B cell (primary cell): ENCODE measurements around the gene MBTPS1. TPM values are rescaled to one million over a fixed set of nuclear protein-coding genes. Genes with fewer than 3 reads are reported as not detected.

Source experiments
- ATAC-seq: fragments of 200-7000 bp; cut with Tn5 transposase; one replicate; pipeline ENCODE4 v1.10.0; 2021; ENCODE audit warnings: low read depth, mild to moderate bottlenecking, moderate number of reproducible peaks, moderate library complexity
- CTCF ChIA-PET: fragments of 350-600 bp; sonication (Branson Sonifier 250); formaldehyde crosslinking; loops from one replicate; lab custom pipeline; 2021; ENCODE audit warnings: antibody characterized with exemption, inconsistent platforms; lab: Charles Lee
- POLR2A ChIA-PET: fragments of 350-600 bp; sonication (Branson Sonifier 250); formaldehyde crosslinking; loops from one replicate; lab custom pipeline; 2021; ENCODE audit warnings: antibody characterized with exemption; lab: Charles Lee
- DNase-seq: peaks from one replicate; pipeline ENCODE4 v3.0.0; 2013
- H2AFZ ChIP-seq: 2 replicates; pipeline ENCODE4 v1.6.1; 2012; ENCODE audit warnings: mild to moderate bottlenecking, low read depth, low read length; ENCODE audit not compliant: insufficient read depth, poor library complexity, severe bottlenecking
- H3K27ac ChIP-seq, 2 donors: 1 replicate in 1 of 2; 2 replicates in 1 of 2; pipeline ENCODE4 v1.5.1; 2012 to 2013; ENCODE audit warnings: low read length in 2 of 2, mild to moderate bottlenecking in 2 of 2, moderate library complexity in 1 of 2
- H3K27me3 ChIP-seq, 4 experiments: fragments of 200-600 bp in 1 of 4; sonication (generic) in 1 of 4; replicated peaks in 1 of 4; 1 replicate in 2 of 4; 2 replicates in 2 of 4; pipeline versions ENCODE4 v1.6.1 to v1.7.0; 2013 to 2016; ENCODE audit warnings: low read length in 3 of 4, mild to moderate bottlenecking in 2 of 4, mixed read lengths in 1 of 4, moderate library complexity in 1 of 4; ENCODE audit not compliant: insufficient read depth in 4 of 4, control insufficient read depth in 3 of 4; ENCODE audit errors: control extremely low read depth in 1 of 4
- H3K36me3 ChIP-seq, 2 experiments: replicated peaks in 1 of 2; 1 replicate in 1 of 2; 2 replicates in 1 of 2; pipeline versions ENCODE4 v1.6.1 to v1.7.1; 2013; ENCODE audit warnings: low read length in 1 of 2; ENCODE audit not compliant: insufficient read depth in 2 of 2, control insufficient read depth in 1 of 2; ENCODE audit errors: control extremely low read depth in 1 of 2, extremely low read depth in 1 of 2
- H3K4me1 ChIP-seq, 2 donors: fragments of 200-600 bp in 1 of 2; sonication (generic) in 1 of 2; 1 replicate in 1 of 2; 2 replicates in 1 of 2; pipeline versions ENCODE4 v1.5.1 to v1.6.1; 2013 to 2017; ENCODE audit warnings: low read length in 2 of 2; ENCODE audit not compliant: control insufficient read depth in 2 of 2, insufficient read depth in 2 of 2
- H3K4me2 ChIP-seq: replicated peaks from 2 replicates; pipeline ENCODE3; 2012; ENCODE audit warnings: mild to moderate bottlenecking, low read depth, low read length; ENCODE audit not compliant: poor library complexity, severe bottlenecking
- H3K4me3 ChIP-seq, 5 experiments: fragments of 200-600 bp in 1 of 5; sonication (generic) in 1 of 5; 1 replicate in 3 of 5; 2 replicates in 2 of 5; pipeline versions ENCODE4 v1.5.1 to v1.7.0; 2011 to 2016; ENCODE audit warnings: low read length in 4 of 5, mild to moderate bottlenecking in 4 of 5, low read depth in 2 of 5, control low read depth in 1 of 5, moderate library complexity in 1 of 5; ENCODE audit not compliant: insufficient read depth in 1 of 5; ENCODE audit errors: control extremely low read depth in 1 of 5, extremely low read depth in 1 of 5
- H3K79me2 ChIP-seq: fragments of 200-600 bp; sonication (generic); one replicate; pipeline ENCODE4 v1.6.0; 2016; ENCODE audit warnings: low read length; ENCODE audit not compliant: control insufficient read depth, insufficient read depth
- H3K9ac ChIP-seq: fragments of 200-600 bp; sonication (generic); 2 replicates; pipeline ENCODE4 v1.6.1; 2017; ENCODE audit warnings: mild to moderate bottlenecking, low read length, moderate library complexity
- H3K9me3 ChIP-seq, 3 donors: one replicate each; pipeline versions ENCODE4 v1.6.1 to v1.7.1; 2013; ENCODE audit warnings: low read length in 2 of 3; ENCODE audit not compliant: control insufficient read depth in 2 of 3, insufficient read depth in 1 of 3; ENCODE audit errors: control extremely low read depth in 1 of 3
- H4K20me1 ChIP-seq: 2 replicates; pipeline ENCODE4 v1.6.0; 2012; ENCODE audit warnings: mild to moderate bottlenecking, low read length; ENCODE audit not compliant: insufficient read depth, control insufficient read depth, poor library complexity, severe bottlenecking
- H3K27ac Mint-ChIP-seq: one replicate; pipeline ENCODE4 v1.8.0; 2021; ENCODE audit warnings: mixed read lengths
- H3K27me3 Mint-ChIP-seq: one replicate; pipeline ENCODE4 v1.8.0; 2021; ENCODE audit warnings: mixed read lengths
- H3K4me1 Mint-ChIP-seq: one replicate; pipeline ENCODE4 v1.8.0; 2021; ENCODE audit warnings: mixed read lengths
- H3K4me3 Mint-ChIP-seq: one replicate; pipeline ENCODE4 v1.8.0; 2021; ENCODE audit warnings: mixed read lengths
- H3K9me3 Mint-ChIP-seq: one replicate; pipeline ENCODE4 v1.8.0; 2022; ENCODE audit warnings: mixed read lengths; ENCODE audit not compliant: insufficient read depth
- EZH2 ChIP-seq: IDR thresholded peaks from 2 replicates; pipeline ENCODE4 v1.6.1; 2012; ENCODE audit warnings: borderline replicate concordance, low read depth, mild to moderate bottlenecking, moderate library complexity, low read length; ENCODE audit not compliant: insufficient read depth, poor library complexity, severe bottlenecking
- WGBS: methylation state at CpG from one replicate; pipeline ENCODE4 v1.1.5; 2013; ENCODE audit warnings: missing lambda C conversion rate; ENCODE audit not compliant: insufficient coverage; 5-methylcytosine and 5-hydroxymethylcytosine counted together
- intact Hi-C: fragments of 100-400 bp; cut with micrococcal nuclease; formaldehyde crosslinking; loops from one replicate; pipeline ENCODE4 v1.10.0; 2022
- polyA plus RNA-seq: library from polyadenylated mRNA; depleted of rRNA; stranded (reverse); fragments of >200 nt; gene quantifications from 2 replicates; pipeline ENCODE4 v1.2.3, GENCODE V29; 2012
- total RNA-seq, 2 donors: library from RNA; stranded (reverse); fragments of 120-200 nt in 1 of 2; gene quantifications; 1 replicate in 1 of 2; 2 replicates in 1 of 2; pipeline versions ENCODE4 v1.2.3 to v1.2.4, GENCODE V29; 2013 to 2022
- TF ChIP-seq, protein P1 (sequence below): fragments of 200-600 bp; IDR thresholded peaks from one replicate; pipeline ENCODE4 v1.8.0; 2022; ENCODE audit warnings: antibody characterized with exemption, mild to moderate bottlenecking

The MBTPS1 gene
- total and polyA plus RNA-seq, 2 donors (not counting 1 experiment from before 2014, with no cell fraction given), result 85.9 to 120 TPM

DNA sequence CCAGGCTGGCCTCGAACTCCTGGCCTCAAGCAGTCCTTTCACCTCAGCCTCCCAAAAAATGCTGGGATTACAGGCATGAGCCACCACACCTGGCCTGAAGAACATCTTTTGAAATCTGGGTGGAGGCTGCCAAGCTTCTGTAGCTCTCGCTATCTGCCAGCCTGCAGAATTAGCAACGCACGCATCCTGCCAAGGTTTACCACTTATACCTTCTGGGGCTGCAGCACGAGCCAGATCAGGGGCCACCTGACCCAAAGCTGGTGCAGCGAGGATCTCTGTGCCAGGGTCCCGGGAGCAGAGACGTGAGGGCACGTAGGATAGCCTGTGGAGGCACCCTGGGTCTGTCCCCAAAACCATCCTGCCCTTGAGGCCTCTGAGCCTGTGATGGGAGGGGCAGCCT, 96.4 kb downstream of the MBTPS1 start:
- no peak for TF ChIP-seq EZH2
- TF ChIP-seq, protein P1, sequence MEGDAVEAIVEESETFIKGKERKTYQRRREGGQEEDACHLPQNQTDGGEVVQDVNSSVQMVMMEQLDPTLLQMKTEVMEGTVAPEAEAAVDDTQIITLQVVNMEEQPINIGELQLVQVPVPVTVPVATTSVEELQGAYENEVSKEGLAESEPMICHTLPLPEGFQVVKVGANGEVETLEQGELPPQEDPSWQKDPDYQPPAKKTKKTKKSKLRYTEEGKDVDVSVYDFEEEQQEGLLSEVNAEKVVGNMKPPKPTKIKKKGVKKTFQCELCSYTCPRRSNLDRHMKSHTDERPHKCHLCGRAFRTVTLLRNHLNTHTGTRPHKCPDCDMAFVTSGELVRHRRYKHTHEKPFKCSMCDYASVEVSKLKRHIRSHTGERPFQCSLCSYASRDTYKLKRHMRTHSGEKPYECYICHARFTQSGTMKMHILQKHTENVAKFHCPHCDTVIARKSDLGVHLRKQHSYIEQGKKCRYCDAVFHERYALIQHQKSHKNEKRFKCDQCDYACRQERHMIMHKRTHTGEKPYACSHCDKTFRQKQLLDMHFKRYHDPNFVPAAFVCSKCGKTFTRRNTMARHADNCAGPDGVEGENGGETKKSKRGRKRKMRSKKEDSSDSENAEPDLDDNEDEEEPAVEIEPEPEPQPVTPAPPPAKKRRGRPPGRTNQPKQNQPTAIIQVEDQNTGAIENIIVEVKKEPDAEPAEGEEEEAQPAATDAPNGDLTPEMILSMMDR, result no peak
- H4K20me1 ChIP-seq, result no peaks in the 10 kb centered on the region
- peaks cover 0 to 3% (median 0%) of the 10 kb centered on the region in 4 experiments for H3K27me3 ChIP-seq
- no peaks in the 10 kb centered on the region for H3K4me1 ChIP-seq
- WGBS, result 95% methylated on average over 9 of the region's 9 CpGs
- H3K4me3 ChIP-seq, result no peak overlapping the region
- CTCF ChIA-PET, result no interaction called here
- peaks cover 0 to 54% (median 8%) of the 10 kb centered on the region in 3 donors for H3K9me3 ChIP-seq
- no peak overlapping the region for H2AFZ ChIP-seq
- no peaks in the 10 kb centered on the region for H3K36me3 ChIP-seq
- ATAC-seq, result no peak
- no peaks in the 10 kb centered on the region for H3K79me2 ChIP-seq
- intact Hi-C loops, result no loop called here
- no peak overlapping the region for H3K9ac ChIP-seq
- Mint-ChIP-seq H3K27ac (no peak overlapping the region), H3K4me3 (no peak overlapping the region), H3K4me1 (no peaks in the 10 kb centered on the region), H3K9me3 (peaks cover 9% of the 10 kb centered on the region), H3K27me3 (no peaks in the 10 kb centered on the region)
- POLR2A ChIA-PET, result no interaction called here
- H3K27ac ChIP-seq, result no peak overlapping the region
- no peak overlapping the region for H3K4me2 ChIP-seq
- DNase-seq, result no peak

DNA sequence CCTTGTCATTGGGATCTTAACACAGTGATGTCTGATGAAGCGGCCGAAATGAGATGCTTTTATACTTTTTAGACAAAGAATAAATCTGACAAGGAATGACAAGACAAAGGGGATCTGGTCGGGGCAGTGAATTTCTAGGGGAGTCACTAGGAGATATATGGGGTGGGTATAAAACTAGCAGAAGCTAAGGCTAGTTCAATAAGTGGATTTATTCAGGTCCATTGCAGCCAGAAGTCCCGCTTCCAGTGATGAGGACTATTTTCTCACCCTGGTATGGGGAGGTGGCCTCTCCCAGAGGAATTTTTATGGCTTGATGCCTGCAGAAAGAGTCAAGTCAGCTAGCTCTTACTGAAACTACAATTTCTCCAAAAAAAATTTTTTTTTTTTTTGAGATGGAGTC, 98.0 kb downstream of the MBTPS1 start:
- POLR2A ChIA-PET, result no interaction called here
- CTCF ChIA-PET, result no interaction called here
- H3K27ac Mint-ChIP-seq, result no peak overlapping the region
- Histone ChIP-seq H2AFZ (no peak overlapping the region), H3K79me2 (no peaks in the 10 kb centered on the region), H3K27ac (no peak overlapping the region), H4K20me1 (no peaks in the 10 kb centered on the region), H3K27me3 (peaks cover 0 to 3% (median 0%) of the 10 kb centered on the region in 4 experiments), H3K9me3 (peaks cover 0 to 67% (median 8%) of the 10 kb centered on the region in 3 donors), H3K9ac (no peak overlapping the region), H3K4me3 (no peak overlapping the region), H3K4me1 (peaks cover 3 to 7% of the 10 kb centered on the region in 2 donors), H3K36me3 (no peaks in the 10 kb centered on the region), H3K4me2 (no peak overlapping the region)
- H3K27me3 Mint-ChIP-seq, result no peaks in the 10 kb centered on the region
- intact Hi-C loops, result no loop called here
- H3K4me3 Mint-ChIP-seq, result no peak overlapping the region
- H3K9me3 Mint-ChIP-seq, result peaks cover 9% of the 10 kb centered on the region
- peaks cover 3% of the 10 kb centered on the region for H3K4me1 Mint-ChIP-seq
- no peak for ATAC-seq
- WGBS, result 86% methylated on average over 2 of the region's 4 CpGs
- TF ChIP-seq, protein P1, result no peak
- no peak for TF ChIP-seq EZH2
- DNase-seq, result no peak
